Fibroblast of mammary gland (primary cell): ENCODE results near the gene TRIM67.
A peak's percentile ranks its signal among the peaks of the same experiment; 100 is the strongest.

Experiments
- DNase-seq: peaks from one replicate; pipeline ENCODE4 v3.0.0-alpha.2; 2010; ENCODE audit warnings: low read depth
- H3K4me3 ChIP-seq: 2 replicates; pipeline ENCODE4 v1.5.1; 2011; ENCODE audit warnings: low read depth, mild to moderate bottlenecking, low read length, moderate library complexity; ENCODE audit not compliant: control insufficient read depth
- CTCF ChIP-seq: conservative IDR thresholded peaks from 2 replicates; pipeline ENCODE4 v1.5.1; 2011; ENCODE audit warnings: low read depth, low read length, inconsistent platforms; ENCODE audit not compliant: control insufficient read depth, insufficient read depth

TRIM67 gene

DNA sequence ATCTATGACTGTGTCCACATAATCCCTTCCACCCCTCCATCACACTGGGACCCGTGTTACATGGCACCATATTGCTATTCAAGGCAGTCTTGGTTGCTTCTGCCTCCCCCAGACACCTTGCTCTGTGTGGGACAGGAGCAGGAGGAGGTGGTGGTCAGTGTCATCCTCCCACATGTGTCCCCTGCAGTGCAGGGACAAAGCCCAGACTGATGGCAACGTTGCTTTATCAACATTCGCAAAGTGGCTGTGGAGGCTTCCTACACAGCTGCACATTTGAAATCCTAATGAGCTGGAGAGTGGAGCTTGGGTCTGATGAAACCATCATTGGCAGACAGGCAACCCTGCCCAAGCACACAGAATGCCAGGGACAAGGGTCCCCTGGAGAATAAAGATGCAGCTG is 26.2 kb downstream of the TRIM67 start:
- DNase-seq = no peak
- no peak for TF ChIP-seq CTCF
- no peak overlapping the region for H3K4me3 ChIP-seq

GRCh38 chr1:231188768-231189167 is 26.9 kb downstream of the TRIM67 start:
- no peak for TF ChIP-seq CTCF
- no peak overlapping the region for H3K4me3 ChIP-seq
- no peak for DNase-seq

- no peak for TF ChIP-seq CTCF
- no peak overlapping the region for H3K4me3 ChIP-seq
These were observed 27.9 kb downstream of the TRIM67 start for GRCh38 chr1:231189683-231190270.

DNA sequence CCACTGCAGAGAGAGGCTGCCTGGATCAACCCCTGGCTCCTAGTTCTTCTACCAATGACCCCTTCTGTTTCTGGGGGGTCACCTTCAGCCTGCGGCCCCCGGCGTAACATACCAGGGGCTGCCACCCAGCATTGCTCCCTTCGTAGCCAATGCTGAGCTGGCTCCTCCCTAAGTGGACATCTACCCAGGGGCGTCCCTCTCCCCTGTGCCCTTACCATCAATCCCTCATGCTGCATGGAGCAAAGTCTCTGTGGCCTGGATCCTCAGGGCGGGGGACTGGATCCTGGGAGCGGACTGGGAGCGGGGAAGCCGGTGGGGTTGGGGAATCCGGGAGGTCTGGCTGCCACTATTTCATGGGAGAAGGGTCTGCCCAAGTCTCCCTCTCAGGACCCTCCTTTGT is 28.6 kb downstream of the TRIM67 start:
- DNase-seq = no peak
- H3K4me3 ChIP-seq = no peak overlapping the region
- no peak for TF ChIP-seq CTCF

More at GRCh38 chr1:231189683-231190270, 27.9 kb downstream of the TRIM67 start:
- DNase-seq = no peak

- peak; percentile 4 for DNase-seq
- no peak overlapping the region for H3K4me3 ChIP-seq
- TF ChIP-seq CTCF = no peak
These were observed 30.8 kb downstream of the TRIM67 start for GRCh38 chr1:231192620-231193163.

DNA sequence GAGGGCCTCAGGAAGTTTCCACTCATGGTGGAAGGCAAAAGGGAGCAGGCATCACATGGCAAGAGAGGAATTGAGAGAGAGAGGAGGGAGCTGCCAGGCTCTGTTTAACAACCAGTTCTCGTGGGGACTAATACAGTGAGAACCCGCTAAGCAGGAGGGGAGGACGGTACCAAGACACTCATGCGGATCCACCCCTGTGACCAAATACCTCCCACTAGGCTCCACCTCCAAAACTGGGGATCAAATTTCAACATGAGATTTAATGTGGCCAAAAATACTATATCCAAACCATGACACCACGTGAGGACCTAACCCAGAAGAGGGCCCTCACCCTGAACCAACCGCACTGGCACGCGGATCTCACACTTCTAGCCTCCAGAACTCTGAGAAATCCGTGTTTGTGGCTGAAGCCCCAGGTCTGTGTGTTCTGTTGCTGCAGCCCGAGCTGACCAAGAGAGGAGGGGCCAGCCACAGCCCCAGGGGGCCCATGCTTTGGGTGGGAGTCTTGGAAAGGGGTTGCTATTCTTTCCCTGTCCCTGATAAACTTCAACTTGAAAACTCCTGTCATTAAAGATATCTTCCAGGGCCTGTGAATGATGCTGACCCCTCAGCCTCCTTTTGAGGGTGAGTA is 32.0 kb downstream of the TRIM67 start:
- no peak overlapping the region for H3K4me3 ChIP-seq
- no peak for TF ChIP-seq CTCF
- DNase-seq = no peak
